IMR-90 (cell line): ENCODE measurements around the gene KIAA1614.

Source experiments
- BHLHE40 ChIP-seq: fragments of 150-350 bp; IDR thresholded peaks from 2 replicates; pipeline ENCODE4 v1.6.1; 2016; ENCODE audit warnings: mild to moderate bottlenecking, low read depth, low read length
- CEBPB ChIP-seq: IDR thresholded peaks from 2 replicates; pipeline ENCODE4 v1.6.1; 2012; ENCODE audit warnings: low read depth, low read length, improper control_type of control experiment
- CHD1 ChIP-seq: IDR thresholded peaks from 2 replicates; pipeline ENCODE4 v1.6.1; 2012; ENCODE audit warnings: low read depth, low read length, improper control_type of control experiment
- ELK1 ChIP-seq: fragments of 150-350 bp; IDR thresholded peaks from 2 replicates; pipeline ENCODE4 v1.6.1; 2016; ENCODE audit warnings: low read depth, mild to moderate bottlenecking, low read length, moderate library complexity, borderline replicate concordance
- FOS ChIP-seq: fragments of 150-350 bp; IDR thresholded peaks from 2 replicates; pipeline ENCODE4 v1.6.1; 2016; ENCODE audit warnings: low read depth, low read length
- MAFK ChIP-seq: IDR thresholded peaks from 2 replicates; pipeline ENCODE4 v1.6.1; 2012; ENCODE audit warnings: low read depth, low read length, improper control_type of control experiment
- MAZ ChIP-seq: IDR thresholded peaks from 2 replicates; pipeline ENCODE4 v1.6.1; 2012; ENCODE audit warnings: low read depth, mild to moderate bottlenecking, low read length, improper control_type of control experiment, moderate library complexity, borderline replicate concordance
- MXI1 ChIP-seq: IDR thresholded peaks from 2 replicates; pipeline ENCODE4 v1.6.1; 2012; ENCODE audit warnings: low read depth, mild to moderate bottlenecking, low read length, moderate library complexity, borderline replicate concordance
- NFE2L2 ChIP-seq: fragments of 150-350 bp; IDR thresholded peaks from 2 replicates; pipeline ENCODE4 v1.6.1; 2016; ENCODE audit warnings: low read depth, mild to moderate bottlenecking, low read length
- POLR2A ChIP-seq: IDR thresholded peaks from 2 replicates; pipeline ENCODE4 v1.6.1; 2012; ENCODE audit warnings: mild to moderate bottlenecking, low read depth, low read length
- RAD21 ChIP-seq: IDR thresholded peaks from 2 replicates; pipeline ENCODE4 v1.6.1; 2012; ENCODE audit warnings: low read length, improper control_type of control experiment
- USF2 ChIP-seq: fragments of 150-350 bp; IDR thresholded peaks from 2 replicates; pipeline ENCODE4 v1.6.1; 2017; ENCODE audit warnings: mild to moderate bottlenecking, antibody characterized with exemption, low read length, low read depth
- TF ChIP-seq, protein P1 (sequence below): conservative IDR thresholded peaks from 2 replicates; pipeline ENCODE4 v1.5.1; 2012; ENCODE audit warnings: mild to moderate bottlenecking, low read depth, low read length, improper control_type of control experiment

DNA sequence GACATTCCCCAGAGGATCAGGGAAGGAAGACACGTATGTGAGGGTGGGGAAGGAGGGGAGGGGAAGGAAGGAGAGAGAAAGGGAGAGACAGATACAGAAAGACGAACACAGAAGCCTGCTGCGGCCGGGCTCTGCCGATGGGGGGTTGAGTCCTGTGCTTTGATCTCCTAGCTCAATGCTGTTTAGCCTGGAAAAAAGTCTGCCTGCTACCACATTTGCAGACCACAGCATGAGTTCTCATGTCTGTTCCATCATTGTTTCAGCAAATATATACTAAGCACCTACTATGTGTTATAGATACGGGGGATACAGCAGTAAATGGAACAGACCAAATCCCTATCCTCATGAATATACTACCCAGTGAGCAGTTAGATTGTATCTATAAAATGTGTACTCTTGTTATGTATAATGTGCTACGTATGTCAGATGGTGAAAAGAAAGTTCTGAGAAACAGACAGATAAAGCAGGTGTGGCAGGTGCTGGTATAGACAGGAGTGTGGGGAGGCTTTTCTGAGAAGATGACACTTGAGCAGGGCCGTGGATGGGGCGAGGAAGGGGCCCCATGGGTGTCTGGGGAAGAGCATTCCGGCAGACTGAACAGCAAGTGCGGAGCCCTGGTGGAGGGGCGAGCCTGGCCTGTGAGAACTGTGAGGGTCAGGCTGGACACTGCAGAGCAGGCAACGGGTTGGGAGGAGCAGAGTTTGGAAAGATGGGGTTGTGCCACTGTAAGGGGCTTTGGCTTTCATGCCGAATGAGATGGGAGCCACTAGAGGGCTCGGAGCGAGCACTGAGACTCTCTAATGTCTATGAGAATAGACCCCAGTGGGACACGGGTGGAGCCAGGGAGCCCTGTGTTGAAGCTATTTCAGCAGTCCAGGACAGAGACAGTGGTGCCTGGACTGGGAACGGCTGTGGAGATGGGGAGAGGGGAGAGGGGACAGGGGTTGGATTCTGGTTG lies 34.1 kb downstream of the KIAA1614 start:
- TF ChIP-seq, protein P1, sequence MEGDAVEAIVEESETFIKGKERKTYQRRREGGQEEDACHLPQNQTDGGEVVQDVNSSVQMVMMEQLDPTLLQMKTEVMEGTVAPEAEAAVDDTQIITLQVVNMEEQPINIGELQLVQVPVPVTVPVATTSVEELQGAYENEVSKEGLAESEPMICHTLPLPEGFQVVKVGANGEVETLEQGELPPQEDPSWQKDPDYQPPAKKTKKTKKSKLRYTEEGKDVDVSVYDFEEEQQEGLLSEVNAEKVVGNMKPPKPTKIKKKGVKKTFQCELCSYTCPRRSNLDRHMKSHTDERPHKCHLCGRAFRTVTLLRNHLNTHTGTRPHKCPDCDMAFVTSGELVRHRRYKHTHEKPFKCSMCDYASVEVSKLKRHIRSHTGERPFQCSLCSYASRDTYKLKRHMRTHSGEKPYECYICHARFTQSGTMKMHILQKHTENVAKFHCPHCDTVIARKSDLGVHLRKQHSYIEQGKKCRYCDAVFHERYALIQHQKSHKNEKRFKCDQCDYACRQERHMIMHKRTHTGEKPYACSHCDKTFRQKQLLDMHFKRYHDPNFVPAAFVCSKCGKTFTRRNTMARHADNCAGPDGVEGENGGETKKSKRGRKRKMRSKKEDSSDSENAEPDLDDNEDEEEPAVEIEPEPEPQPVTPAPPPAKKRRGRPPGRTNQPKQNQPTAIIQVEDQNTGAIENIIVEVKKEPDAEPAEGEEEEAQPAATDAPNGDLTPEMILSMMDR: no peak
- TF ChIP-seq POLR2A (no peak), RAD21 (no peak), CEBPB (no peak), NFE2L2 (no peak), CHD1 (no peak), USF2 (no peak), MAFK (no peak), ELK1 (no peak), MAZ (no peak), BHLHE40 (no peak), FOS (no peak), MXI1 (no peak)
